ENCODE measurements around the gene ARHGAP1. TPM values are rescaled to one million over a fixed set of nuclear protein-coding genes. Genes with fewer than 3 reads are reported as not detected.

The ARHGAP1 gene
- total and polyA plus RNA-seq, 9 of the 15 experiments (the other 6 are each of a cell fraction or from before 2014, with no cell fraction given): 3.6 to 30.4 (median 8.2) TPM

DNA sequence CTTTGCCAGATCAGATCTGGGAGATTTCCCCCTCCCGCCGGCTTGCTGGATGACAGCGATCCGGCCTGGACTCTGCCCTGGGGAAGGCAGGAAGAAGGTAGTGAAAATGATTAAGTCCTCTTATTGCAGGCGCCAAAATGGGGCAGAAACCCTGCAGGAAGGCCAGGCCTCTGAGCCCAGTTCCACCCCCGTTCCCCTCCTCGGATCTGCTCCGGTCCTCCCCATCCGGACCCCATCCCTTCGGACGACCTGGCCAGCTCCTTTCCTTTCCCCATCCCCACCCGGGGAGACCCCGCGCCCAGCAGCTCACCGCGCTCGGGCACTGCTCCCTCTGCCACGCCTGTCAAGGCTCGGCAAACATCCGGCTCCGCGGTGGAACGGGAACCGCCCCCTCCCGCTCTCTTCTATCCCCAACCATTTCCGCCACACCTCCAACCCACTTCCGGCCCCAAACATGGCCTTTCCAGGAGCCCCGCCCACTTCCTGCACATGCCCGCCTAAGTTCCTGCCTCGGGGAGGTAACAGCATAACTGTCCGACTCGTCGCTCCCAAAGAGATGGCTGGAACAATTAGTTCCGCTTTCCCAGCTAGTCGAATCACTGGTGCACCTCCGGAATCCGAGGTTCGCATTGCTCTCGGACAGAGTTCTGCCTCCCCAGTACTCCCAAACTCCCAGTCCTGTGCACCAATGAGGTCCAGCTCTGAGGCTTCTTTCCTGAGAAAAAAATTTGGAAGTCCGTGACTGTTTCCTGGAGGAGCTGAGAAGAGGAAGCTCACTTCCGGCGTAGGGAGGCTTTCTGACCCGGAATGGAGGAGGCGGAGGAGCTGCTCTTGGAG is at the start of gene ARHGAP1, which contains the start of gene ZNF408 (continued):
- TF ChIP-seq ERF (CRISPR knock-in tag; IDR thresholded peaks at IDR 0.05): 0 out of 2 replicates have a peak, but pooled peaks have one; percentile 63
- peak; percentile 92 for TF ChIP-seq MYC (IDR thresholded peaks at IDR 0.05; ENCODE audit: low read depth, low read length)
- peak; percentile 63; the same call in 1 of the 2 replicates for TF ChIP-seq MYC (CRISPR knock-in tag; IDR thresholded peaks at IDR 0.05; ENCODE audit: borderline replicate concordance, low read depth)
- peak; percentile 41; the same call in 1 of the 2 replicates for TF ChIP-seq GATAD2A (IDR thresholded peaks at IDR 0.05)
- no peak for TF ChIP-seq REST (IDR thresholded peaks at IDR 0.05; ENCODE audit: borderline replicate concordance)
- TF ChIP-seq REST (CRISPR knock-in tag; IDR thresholded peaks at IDR 0.05; ENCODE audit: low read depth): peak; percentile 75; the same call in 1 of the 2 replicates
- 0 out of 2 replicates have a peak, but pooled peaks have one; percentile 75 for TF ChIP-seq ZBTB17 (CRISPR knock-in tag; IDR thresholded peaks at IDR 0.05)
- TF ChIP-seq CREB3L1 (IDR thresholded peaks at IDR 0.05; ENCODE audit: borderline replicate concordance, low read depth): peak; percentile 84
- no peak for TF ChIP-seq CHCHD3 (CRISPR knock-in tag; IDR thresholded peaks at IDR 0.05)
- no peak for TF ChIP-seq HINFP (tag; conservative IDR thresholded peaks at IDR 0.05; ENCODE audit: low read depth)
- TF ChIP-seq MAFG (tag; conservative IDR thresholded peaks at IDR 0.05): no peak
- TF ChIP-seq SP1 (CRISPR knock-in tag; IDR thresholded peaks at IDR 0.05): peak; percentile 98
- peak; percentile 58 for TF ChIP-seq MEIS2 (IDR thresholded peaks at IDR 0.05; ENCODE audit: partially characterized antibody)
- TF ChIP-seq MAFK (IDR thresholded peaks at IDR 0.05; ENCODE audit: low read length): peak; percentile 12; the same call in 1 of the 2 replicates
- no peak for TF ChIP-seq NR1H2 (CRISPR knock-in tag; IDR thresholded peaks at IDR 0.05)
